Measurements from ENCODE around the gene CYSLTR2.
"Not testable (repeated sequence)": the region's sequence is repeated elsewhere in the genome, so short reads cannot be mapped to it uniquely, and the experiment has no call there.

The CYSLTR2 gene

DNA sequence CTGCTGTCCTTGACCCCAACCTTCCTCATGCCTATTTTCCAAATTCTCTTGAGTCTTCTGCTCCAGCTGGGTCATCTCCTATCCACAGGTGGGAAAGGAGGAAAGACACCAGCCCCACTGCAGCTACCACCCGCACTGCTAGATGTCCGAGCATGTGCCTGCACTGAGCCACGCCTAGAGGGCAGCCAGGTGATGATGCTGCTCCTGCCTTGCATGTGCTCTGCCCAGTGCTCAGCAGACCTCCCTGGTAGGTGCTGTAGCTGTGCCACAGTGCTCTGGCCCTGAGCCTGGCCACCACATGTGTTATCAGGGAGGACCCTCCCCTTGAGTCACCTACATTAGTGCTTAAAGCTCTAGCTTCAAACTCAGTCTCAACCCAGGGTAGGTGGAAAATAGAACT is 6.9 kb upstream of the CYSLTR2 start:
- DNase-seq: no peak

DNA sequence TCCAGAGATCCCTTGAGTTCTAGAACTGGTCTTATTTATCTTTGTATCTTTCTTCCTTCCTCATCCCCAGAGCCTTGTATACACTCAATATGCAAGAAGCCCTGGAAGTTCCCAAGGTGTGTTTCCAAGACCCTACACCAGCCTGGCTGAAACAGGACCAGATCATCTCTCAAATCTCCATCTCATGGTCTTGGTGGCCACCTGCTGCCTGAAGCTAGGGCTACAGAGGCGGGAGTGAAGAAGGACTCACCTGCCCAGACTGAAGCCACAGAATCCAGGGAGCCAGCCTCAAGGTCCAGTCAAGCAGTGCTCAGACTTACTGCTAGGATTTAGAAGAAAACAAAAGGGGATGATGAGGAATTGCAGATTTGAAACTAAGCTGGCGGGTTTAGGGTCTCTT is 6.1 kb upstream of the CYSLTR2 start:
- no peak for DNase-seq

DNA sequence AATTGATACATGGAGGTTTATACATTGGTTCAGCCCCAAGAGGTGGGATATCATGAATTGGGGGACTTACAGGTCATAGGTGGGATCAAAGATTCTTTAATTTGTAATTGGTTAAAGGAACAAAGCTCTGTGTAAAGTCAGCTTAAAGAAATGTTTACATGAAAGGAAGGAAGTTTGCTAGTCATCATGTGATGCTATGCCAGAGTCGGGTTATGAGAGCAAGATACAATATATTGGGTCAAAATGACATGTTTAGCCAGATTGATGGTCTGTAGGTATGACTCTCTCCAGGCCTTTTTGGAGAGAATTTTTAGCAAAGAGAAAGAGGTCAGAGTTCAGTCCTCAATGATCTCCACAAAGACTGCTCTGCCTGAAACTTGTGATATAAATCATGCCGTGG is 5.3 kb upstream of the CYSLTR2 start:
- no peak for DNase-seq

DNA sequence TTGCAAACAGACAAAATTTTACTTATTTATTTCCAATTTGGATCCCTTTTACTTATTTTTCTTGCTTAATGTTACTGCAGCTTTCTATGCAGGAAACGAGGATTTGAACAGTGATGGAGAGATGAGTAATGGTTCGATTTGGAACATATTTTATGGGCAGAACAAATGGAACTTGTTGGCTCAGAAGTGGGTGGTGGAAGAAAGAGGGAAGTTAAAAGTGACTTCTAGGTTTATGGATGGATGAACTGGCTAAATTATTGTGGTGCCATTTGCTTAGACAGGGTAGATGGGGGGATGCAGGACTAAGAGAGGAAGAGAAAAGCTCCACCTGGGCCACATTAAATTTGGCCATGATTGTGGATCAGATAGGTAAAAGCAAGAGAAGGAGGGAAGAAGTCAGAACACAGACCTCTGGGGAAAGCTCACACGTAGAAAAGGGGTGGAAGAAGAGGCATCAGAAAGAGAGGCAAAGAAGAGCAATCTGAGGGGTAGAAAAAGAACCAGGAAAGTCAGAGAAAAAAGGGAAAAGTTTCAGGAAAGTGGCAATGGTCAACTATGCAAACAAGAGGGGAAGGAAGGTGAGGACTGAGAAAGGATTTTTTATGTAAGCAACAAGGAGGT is 768 bp upstream of the CYSLTR2 start:
- DNase-seq: no peak

DNA sequence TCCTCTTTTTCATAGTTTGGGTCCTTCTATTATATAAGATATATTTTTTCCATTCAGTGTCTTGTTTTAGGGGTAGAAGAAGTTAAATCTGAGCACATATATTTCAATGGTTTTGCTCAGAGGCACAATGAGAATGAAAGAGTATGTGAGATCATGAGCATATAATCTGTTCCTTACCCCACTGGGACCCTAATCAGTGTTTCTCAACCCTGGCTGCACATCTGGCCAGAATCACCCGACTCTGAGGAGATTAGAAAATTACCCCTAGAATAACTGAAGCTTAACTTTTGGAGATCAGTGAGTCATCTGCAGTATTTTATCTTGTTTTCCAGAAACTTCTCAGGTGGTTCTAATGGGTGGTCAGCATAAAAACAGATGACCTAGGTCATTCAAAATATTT is 782 bp downstream of the CYSLTR2 start:
- no peak for DNase-seq

DNA sequence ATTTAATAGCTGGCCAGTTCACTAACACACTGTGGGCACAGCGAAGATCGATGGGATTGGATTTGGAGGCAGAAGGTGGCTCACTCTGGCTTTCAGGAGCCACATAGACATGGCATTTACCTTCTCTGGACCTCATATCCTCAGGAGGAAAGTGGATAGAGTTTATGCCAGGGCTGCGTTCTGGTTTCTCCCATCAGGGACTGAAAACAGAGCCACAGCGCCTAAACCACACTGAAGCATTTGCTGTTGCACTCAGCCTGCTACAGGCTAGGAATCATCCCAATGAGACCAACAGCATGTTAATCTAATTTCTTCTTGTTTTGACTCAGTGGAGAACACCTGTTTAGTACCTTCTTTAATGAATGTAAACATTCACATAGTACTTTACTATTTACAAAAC is 1.6 kb downstream of the CYSLTR2 start:
- DNase-seq: no peak

DNA sequence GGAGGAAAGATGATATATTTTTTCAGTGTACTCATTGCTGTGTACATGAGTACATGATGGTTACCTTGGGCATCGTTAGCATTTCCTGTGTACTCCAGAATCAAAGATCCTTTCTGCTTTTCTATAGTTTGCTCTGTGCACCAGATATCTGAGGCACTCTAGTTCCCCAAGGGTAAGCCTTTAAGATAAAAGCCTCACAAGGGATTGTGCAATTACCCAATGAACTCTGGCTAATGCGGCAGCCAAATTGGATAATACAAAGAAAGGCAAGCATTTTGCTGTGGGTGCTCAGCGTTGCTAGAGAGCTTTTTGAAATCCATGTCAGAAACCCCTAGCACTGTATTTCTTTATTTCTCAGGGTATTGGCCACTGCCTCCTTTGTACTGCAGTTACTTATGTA is 2.9 kb downstream of the CYSLTR2 start:
- DNase-seq: no peak

DNA sequence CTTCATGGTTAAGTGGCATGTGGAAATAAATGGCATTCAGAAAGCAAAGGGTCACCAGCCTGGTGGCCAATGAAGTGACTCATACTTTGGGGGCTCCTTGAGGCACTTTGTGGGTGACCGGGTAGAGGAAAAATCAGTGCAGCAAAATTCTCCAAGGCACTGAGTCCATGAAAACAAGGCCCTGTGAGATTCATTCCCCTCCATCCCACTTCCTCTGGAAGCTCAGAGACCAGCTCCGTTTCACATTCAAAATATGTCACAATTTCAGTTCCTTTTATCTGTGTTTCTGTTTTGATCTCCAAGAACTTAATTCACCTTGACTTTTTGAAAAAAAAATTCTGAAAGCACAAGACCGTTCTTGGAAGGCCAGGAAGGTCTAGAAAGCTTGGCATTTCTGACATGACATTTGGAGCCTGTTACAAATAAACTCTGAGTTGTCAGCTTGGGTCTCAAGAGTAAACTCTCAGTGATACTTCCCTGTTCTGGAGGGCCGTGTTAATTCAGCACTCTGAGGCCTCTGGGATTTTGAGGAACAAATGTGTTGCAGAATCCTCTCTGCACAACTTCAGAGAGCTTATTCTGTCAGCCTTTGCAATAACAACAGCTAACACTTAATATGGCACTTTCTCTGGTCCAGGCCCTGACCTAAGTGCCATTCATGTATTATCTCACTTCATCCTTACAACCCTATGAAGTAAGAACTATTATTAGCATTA is 6.8 kb downstream of the CYSLTR2 start:
- no peak for DNase-seq

DNA sequence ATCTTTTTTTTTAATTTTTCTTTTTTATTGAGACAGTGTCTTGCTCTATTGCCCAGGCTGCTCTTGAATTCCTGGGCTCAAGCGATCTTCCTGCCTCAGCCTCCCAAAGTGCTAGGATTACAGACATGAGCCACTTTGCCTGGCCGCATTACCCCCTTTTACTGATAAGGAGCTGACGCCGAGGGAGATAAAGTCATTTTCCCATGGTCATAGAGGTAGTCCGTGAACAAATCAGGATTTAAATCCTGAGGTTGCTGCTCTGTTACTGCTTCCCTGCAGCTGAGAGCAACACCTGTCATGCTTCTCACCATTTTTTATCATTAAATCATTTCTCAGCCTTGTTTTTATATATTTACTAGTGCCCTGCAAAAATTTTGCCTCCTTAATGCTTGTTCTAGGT is 7.4 kb downstream of the CYSLTR2 start:
- DNase-seq: no peak

DNA sequence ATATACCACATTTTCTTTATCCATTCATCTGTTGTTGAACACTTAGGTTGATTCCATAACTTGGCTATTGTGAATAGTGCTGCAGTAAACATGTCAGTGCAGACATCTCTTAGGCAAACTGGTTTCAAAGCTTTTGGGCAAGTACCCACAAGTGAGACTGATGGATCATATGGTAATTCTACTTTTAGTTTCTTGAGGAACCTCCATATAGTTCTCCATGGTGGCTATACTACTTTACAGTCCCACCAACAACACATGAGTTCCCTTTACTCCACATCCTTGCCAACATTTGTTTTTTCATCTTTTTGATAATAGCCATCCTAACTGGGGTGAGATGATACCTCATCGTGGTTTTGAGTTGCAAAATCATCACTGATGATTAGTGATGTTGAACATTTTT is 8.5 kb downstream of the CYSLTR2 start:
- DNase-seq: no peak

DNA sequence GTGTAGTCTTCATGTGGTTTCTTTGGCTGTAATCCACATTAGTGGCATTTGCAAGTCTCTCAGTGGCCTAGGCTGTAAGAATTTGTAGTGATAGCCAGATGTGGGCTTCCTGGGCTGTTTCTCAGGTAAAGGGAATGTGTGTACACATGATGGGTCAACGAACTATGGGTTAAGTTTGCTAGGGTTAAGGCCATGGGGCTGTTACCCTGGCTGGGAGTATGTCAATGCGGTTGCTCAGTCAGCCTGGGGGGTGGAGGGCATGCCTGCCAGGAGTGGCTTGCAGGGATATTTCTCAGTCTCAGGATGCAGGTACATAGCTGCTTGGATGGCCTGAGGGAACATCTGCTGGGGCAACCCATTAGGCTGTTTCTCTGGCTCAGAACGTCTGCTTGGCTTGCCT is 13.4 kb downstream of the CYSLTR2 start:
- DNase-seq: no peak

DNA sequence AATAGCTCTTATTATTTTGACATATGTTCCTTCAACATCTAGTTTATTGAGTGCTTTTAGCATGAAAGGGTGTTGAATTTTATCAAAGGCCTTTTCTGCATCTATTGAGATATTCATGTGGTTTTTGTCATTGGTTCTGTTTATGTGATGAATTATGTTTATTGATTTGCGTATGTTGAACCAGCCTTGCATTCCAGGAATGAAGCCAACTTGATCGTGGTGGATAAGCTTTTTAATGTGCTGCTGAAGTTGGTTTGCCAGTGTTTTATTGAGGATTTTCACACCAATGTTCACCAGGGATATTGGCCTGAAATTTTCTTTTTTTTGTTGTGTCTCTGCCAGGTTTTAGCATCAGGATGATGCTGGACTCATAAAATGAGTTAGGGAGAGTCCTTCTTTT is 17.7 kb downstream of the CYSLTR2 start:
- not testable (repeated sequence) for DNase-seq

DNA sequence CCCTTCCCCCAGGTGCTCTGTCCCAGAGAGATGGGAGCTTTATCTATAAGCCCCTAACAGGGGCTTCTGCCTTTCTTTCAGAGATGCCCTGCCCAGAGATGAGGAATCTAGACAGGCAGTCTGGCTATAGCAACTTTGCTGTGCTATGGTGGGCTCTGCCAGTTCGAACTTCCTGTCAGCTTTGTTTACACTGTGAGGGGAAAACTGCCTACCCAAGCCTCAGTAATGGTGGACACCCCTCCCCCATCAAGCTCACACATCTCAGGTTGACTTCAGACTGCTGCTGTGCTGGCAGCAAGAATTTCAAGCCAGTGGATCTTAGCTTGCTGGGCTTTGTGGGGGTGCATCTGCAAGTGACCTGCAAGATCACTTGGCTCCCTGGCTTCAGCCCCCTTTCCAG is 21.5 kb downstream of the CYSLTR2 start:
- no peak for DNase-seq

DNA sequence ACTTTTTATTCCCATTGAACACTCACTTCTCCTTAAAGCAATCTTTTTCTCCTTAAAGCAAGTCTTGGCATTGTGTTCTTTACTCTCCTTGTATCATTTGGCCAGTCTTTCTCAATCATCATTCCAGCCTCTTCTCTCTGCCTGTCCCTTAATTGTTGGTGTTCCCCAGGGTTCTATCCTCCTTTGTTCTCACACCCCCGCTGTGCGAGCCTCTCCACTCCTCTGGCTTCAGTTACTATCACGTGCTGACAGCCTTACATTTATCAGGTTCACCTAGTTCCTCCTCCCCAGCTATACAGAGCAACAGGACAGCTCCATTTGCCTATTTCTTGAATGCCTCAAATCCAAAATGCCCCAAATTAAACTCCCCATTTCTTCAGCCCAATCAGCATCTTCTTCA is 24.6 kb downstream of the CYSLTR2 start:
- DNase-seq: no peak

DNA sequence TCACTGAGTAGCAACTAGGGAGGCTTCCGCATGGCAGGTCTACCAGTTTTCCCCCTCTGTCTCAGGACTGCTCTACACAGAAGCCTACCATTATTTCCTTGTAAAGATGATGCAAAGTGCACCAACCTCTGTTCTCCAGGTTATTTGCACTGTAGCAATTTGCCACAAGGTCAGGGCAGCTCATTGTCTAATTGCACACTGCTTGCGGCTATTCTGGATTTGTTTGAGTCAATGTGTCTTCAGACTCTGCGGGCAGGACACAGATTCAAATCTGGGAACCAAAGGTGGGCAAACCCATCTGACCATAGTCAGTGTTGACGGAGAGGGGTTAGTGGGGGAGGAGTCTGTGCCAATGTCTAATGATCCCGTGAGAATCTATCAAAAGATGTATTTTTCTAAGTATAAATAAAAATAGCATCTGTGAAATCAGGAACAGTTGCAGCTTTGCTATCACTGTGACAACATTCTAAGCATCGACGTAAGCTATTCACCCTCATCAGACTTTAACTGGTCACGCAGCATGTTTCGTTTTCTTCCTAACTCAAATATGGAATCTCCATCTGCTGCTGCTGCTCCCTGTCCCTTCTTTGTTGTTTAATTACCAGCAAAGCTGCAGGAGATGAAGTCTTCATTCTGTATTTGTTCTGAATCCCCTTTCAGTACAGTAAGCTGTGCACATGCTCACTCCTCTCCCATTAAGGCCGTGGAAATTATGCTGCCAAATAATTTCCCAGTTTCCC is 26.4 kb downstream of the CYSLTR2 start:
- DNase-seq: no peak

DNA sequence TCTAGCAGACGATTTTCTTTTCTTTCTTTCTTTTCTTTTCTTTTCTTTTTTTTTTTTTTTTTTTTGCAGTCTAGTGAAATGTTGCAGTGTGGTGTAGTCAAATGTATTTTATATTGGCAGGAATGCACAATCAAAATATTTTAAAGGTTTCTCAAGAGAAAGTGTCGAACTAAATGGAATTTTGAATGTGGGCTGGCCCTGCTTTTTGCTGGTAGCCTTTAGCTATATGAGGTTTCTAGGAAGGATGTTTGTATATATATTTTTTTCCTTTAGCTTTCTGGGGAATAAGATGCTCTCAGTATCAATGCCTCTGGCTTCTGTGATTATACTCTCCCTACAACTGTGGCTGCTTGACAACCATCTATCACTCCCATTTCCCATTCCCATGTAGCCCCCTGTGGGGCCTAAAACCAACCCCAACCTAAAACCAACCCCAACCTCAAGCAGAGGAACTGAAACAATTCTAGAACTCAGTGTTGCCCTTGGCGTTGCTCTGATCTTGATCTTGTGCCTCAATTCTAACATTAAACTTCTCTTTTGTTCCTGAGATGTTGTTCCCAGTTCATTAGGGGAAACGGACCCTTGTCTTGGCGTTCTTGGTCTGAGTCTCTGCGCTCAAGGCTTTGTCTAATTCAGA is 27.1 kb downstream of the CYSLTR2 start:
- no peak for DNase-seq

DNA sequence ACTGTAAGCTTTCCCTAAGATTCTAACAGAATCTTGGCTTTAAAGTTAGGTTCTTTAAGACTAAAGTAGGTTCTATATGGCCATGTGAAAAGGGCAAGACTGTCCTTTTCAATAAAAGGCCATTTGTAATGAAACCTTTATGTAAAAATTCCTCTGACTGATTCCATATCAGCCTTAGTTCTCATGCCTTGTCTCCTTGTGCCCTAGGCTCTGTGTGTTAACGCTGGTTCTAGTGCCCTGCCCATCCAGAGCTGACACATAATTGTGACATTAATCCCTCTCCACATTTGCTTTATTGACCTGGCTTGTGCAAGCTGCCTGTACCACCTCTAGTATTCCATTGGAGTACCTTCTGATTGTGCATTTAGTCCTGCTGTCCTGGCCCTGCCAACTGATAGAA is 28.2 kb downstream of the CYSLTR2 start:
- no peak for DNase-seq

DNA sequence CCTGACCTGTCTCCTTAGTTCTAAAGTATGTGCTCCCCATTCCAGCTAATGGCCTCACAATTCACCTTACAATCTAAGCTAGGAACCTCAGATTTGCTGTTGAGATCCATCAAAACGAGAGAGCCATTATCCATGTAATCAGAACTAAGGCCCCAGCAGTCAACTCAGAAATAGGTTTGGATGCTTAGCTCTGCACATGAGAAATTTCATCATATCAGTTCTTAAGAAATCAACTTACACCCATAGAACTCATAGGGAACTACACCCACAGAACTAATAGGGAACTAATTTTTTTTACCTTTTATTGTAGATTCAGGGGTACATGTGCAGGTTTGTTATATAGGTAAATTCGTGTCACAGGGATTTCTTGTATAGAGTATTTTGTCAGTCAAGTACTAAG is 28.7 kb downstream of the CYSLTR2 start:
- DNase-seq: no peak

DNA sequence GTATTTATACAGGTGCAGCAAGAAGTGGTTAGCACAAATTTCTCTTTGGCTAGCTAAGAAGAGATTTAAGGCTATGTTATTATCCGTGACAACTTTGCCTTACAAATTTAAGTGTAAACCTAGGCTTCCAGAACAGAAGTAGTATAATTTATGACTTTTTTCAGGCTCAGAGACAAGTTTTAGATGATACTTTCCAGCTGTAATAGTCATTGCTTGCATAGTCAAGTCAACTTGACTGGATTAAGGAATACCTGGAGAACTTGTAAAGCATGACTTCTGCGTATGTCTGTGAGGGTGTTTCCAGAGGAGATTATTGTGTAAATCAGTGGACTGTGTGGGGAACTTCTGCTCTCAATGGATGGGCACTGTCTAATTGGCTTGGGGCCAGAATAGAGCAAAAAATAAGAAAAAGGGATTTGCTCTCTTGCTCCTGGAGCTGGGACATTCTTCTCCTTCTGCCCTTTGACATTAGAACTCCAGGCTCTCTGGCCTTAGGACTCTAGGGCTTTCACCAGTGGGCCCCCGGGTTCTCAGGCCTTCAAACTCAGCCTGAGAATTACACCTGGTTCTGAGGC is 33.0 kb downstream of the CYSLTR2 start:
- no peak for DNase-seq

DNA sequence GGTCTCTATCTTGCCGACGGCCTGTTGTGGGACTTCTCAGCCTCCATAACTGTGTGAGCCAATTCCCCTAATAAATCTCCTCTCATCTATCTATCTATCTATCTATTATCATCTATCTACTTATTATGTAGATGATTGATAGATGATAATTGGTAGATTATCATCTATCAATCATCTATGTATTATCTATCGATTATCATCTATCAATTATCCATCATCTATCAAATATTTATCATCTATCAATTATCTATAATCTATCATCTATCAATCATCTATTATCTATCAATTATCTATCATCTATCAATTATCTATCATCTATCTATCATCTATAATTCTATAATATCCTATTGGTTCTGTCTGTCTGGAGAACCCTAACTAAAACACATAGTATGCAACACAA is 33.5 kb downstream of the CYSLTR2 start:
- no peak for DNase-seq

DNA sequence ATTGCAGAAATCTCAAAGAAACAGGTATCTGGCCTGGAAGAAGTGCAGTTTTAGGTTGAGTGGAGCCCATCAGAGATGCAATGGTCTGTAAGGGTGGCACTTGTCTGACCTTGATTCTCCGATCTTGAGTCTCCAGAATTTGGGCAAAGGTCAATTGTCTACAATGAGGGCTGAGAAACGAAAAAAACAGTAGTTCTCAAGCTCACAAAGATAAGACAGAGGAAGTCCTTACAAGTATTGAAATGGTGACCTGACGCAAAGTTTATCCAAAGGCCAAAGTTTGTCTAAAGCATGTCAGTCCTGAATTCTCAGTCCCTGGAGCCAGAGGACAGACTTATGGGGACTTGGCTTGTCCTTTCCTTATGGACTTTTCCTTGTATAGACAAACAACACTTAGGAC is 40.3 kb downstream of the CYSLTR2 start:
- DNase-seq: no peak

DNA sequence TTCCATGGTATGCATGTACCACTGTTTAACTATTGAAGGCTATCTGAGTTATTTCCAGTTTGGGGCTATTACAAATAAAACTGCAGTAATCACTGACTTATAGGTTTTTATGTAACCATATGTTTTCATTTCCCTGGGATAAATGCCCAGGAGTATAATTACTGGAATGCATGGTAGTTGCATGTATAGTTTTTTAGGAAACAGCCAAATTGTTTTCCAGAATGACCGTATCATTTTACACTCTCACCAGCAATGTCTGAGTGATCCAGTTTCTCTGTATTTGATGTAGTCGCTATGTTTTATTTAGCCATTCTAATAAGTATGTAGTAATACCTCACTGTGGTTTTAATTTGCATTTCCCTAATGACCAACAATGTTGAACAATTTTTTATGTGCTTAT is 42.0 kb downstream of the CYSLTR2 start:
- DNase-seq: no peak

DNA sequence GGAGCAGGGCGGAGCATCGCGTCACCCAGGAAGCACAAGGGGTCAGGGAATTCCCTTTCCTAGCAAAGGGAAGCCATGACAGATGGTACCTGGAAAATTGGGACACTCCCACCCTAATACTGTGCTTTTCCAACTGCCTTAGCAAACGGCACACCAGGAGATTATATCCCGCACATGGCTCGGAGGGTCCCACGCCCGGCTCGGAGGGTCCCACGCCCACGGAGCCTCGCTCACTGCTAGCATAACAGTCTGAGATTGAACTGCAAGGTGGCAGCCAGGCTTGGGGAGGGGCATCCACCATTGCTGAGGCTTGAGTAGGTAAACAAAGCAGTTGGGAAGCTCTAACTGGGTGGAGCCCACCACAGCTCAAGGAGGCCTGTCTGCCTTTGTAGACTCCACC is 42.9 kb downstream of the CYSLTR2 start:
- DNase-seq: not testable (repeated sequence)

DNA sequence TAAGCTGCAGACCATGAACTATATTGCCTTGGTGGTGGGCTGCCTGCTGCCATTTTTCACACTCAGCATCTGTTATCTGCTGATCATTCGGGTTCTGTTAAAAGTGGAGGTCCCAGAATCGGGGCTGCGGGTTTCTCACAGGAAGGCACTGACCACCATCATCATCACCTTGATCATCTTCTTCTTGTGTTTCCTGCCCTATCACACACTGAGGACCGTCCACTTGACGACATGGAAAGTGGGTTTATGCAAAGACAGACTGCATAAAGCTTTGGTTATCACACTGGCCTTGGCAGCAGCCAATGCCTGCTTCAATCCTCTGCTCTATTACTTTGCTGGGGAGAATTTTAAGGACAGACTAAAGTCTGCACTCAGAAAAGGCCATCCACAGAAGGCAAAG is 53.7 kb downstream of the CYSLTR2 start:
- DNase-seq: no peak
